Mesenchymal stem cell (in vitro differentiated cells and primary cell): ENCODE measurements around the gene ASTN2.
A peak's percentile ranks its signal among the peaks of the same experiment; 100 is the strongest.

Experiments used
- DNase-seq: peaks from one replicate; pipeline ENCODE4 v3.0.0-alpha.2; 2013
- H2AFZ ChIP-seq: one replicate; pipeline ENCODE4 v1.6.1; 2013; ENCODE audit warnings: low read depth, mild to moderate bottlenecking, control low read depth, inconsistent platforms, low read length, moderate library complexity
- H2AK5ac ChIP-seq: 2 replicates; pipeline ENCODE4 v1.6.1; 2013; ENCODE audit warnings: low read length, moderate library complexity, mild to moderate bottlenecking, inconsistent platforms; ENCODE audit not compliant: severe bottlenecking
- H2BK120ac ChIP-seq: one replicate; pipeline ENCODE4 v1.6.1; 2013; ENCODE audit warnings: low read depth, mild to moderate bottlenecking, inconsistent platforms, low read length, moderate library complexity
- H2BK12ac ChIP-seq, 2 experiments: one replicate each; pipeline ENCODE4 v1.6.1; 2013; ENCODE audit warnings: inconsistent platforms in 2 of 2, low read length in 2 of 2, mild to moderate bottlenecking in 2 of 2, moderate library complexity in 2 of 2, control low read depth in 1 of 2
- H2BK15ac ChIP-seq: one replicate; pipeline ENCODE4 v1.6.1; 2013; ENCODE audit warnings: mild to moderate bottlenecking, low read depth, inconsistent platforms; ENCODE audit not compliant: poor library complexity, severe bottlenecking
- H2BK5ac ChIP-seq: 2 replicates; pipeline ENCODE4 v1.6.1; 2013; ENCODE audit warnings: low read depth, mild to moderate bottlenecking, low read length, control low read depth, inconsistent platforms; ENCODE audit not compliant: poor library complexity, severe bottlenecking
- H3K14ac ChIP-seq, 2 experiments: one replicate each; pipeline ENCODE4 v1.6.1; 2013; ENCODE audit warnings: inconsistent platforms in 2 of 2, low read length in 2 of 2, control low read depth in 1 of 2, mild to moderate bottlenecking in 1 of 2, moderate library complexity in 1 of 2
- H3K18ac ChIP-seq, 2 experiments: one replicate each; pipeline ENCODE4 v1.6.1; 2013; ENCODE audit warnings: inconsistent platforms in 2 of 2, low read length in 2 of 2, control low read depth in 1 of 2, low read depth in 1 of 2, mild to moderate bottlenecking in 1 of 2
- H3K23ac ChIP-seq, 2 experiments: one replicate each; pipeline ENCODE4 v1.6.1; 2013; ENCODE audit warnings: inconsistent platforms in 2 of 2, low read length in 2 of 2, mild to moderate bottlenecking in 2 of 2, moderate library complexity in 2 of 2, control low read depth in 1 of 2
- H3K27ac ChIP-seq: 2 replicates; pipeline ENCODE4 v1.5.1; 2013; ENCODE audit warnings: mild to moderate bottlenecking, moderate library complexity, low read length, control low read depth, inconsistent platforms; ENCODE audit not compliant: poor library complexity, severe bottlenecking
- H3K27me3 ChIP-seq, 2 experiments: 2 replicates each; pipeline versions ENCODE4 v1.6.1 to v1.7.0; 2013; ENCODE audit warnings: low read length in 2 of 2, mild to moderate bottlenecking in 2 of 2, moderate library complexity in 2 of 2, control low read depth in 1 of 2, inconsistent platforms in 1 of 2; ENCODE audit not compliant: control insufficient read depth in 1 of 2, insufficient read depth in 1 of 2
- H3K36me3 ChIP-seq, 2 experiments: 2 replicates each; pipeline versions ENCODE4 v1.6.1 to v1.7.0; 2013; ENCODE audit warnings: low read length in 2 of 2, control low read depth in 1 of 2, inconsistent platforms in 1 of 2, low read depth in 1 of 2, mild to moderate bottlenecking in 1 of 2; ENCODE audit not compliant: insufficient read depth in 2 of 2, control insufficient read depth in 1 of 2
- H3K4ac ChIP-seq, 2 experiments: one replicate each; pipeline ENCODE4 v1.6.1; 2013; ENCODE audit warnings: inconsistent platforms in 2 of 2, low read length in 2 of 2, mild to moderate bottlenecking in 2 of 2, moderate library complexity in 2 of 2, control low read depth in 1 of 2, low read depth in 1 of 2
- H3K4me1 ChIP-seq: 2 replicates; pipeline ENCODE4 v1.6.1; 2013; ENCODE audit warnings: low read depth, low read length, control low read depth; ENCODE audit not compliant: control insufficient read depth, insufficient read depth
- H3K4me2 ChIP-seq: 2 replicates; pipeline ENCODE4 v1.6.1; 2013; ENCODE audit warnings: low read length, mild to moderate bottlenecking, inconsistent platforms; ENCODE audit not compliant: poor library complexity, severe bottlenecking
- H3K4me3 ChIP-seq, 2 experiments: 2 replicates each; pipeline versions ENCODE4 v1.5.1 to v1.7.0; 2013; ENCODE audit warnings: low read length in 2 of 2, mild to moderate bottlenecking in 2 of 2, control low read depth in 1 of 2, low read depth in 1 of 2; ENCODE audit not compliant: insufficient read depth in 1 of 2
- H3K79me1 ChIP-seq: replicated peaks from 2 replicates; pipeline ENCODE4 v1.6.1; 2013; ENCODE audit warnings: mild to moderate bottlenecking, control low read depth, low read length, inconsistent platforms; ENCODE audit not compliant: poor library complexity, severe bottlenecking
- H3K9ac ChIP-seq: 2 replicates; pipeline ENCODE4 v1.7.0; 2013; ENCODE audit warnings: mild to moderate bottlenecking, low read length, moderate library complexity
- H3K9me3 ChIP-seq: 2 replicates; pipeline ENCODE4 v1.7.0; 2013; ENCODE audit warnings: mild to moderate bottlenecking, low read length; ENCODE audit not compliant: control insufficient read depth
- H4K8ac ChIP-seq: one replicate; pipeline ENCODE4 v1.6.1; 2013; ENCODE audit warnings: inconsistent platforms, mild to moderate bottlenecking, low read length, moderate library complexity
- H4K91ac ChIP-seq: one replicate; pipeline ENCODE4 v1.6.1; 2013; ENCODE audit warnings: mild to moderate bottlenecking, low read length, inconsistent platforms
- WGBS: methylation state at CpG from one replicate; pipeline ENCODE4 v1.1.7; 2013; ENCODE audit warnings: mixed read lengths; 5-methylcytosine and 5-hydroxymethylcytosine counted together

ASTN2 gene

DNA sequence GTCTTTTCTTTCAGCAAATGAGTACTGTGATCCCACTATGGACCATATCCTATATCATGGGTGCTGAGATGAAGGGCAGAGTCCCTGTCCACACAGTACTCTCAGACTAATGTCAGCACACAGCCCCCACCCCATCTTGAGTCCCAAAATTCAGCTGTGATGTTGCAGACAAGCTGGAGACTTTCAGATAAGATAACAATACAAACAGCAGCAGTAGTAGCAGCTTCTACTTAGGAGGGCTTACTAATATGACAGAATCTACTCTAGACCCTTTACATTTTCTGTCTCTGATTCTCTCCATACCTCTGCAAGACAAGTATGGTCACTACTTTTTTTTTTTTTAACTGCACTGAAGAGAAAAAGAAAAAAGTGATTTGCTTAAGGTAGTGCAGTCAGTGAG, 856.8 kb downstream of the ASTN2 start:
- no peak overlapping the region for H3K4me3 ChIP-seq
- no peak overlapping the region for H4K91ac ChIP-seq
- H2AFZ ChIP-seq, result no peak overlapping the region
- H3K23ac ChIP-seq, result no peak overlapping the region
- no peak overlapping the region for H2BK120ac ChIP-seq
- H3K4me2 ChIP-seq, result no peak overlapping the region
- H3K36me3 ChIP-seq, result no peaks in the 10 kb centered on the region
- no peak overlapping the region for H3K27ac ChIP-seq
- no peak overlapping the region for H2AK5ac ChIP-seq
- no peak overlapping the region for H2BK5ac ChIP-seq
- no peak overlapping the region for H3K9ac ChIP-seq
- H3K4me1 ChIP-seq, result peaks cover 4% of the 10 kb centered on the region
- no peak overlapping the region for H2BK12ac ChIP-seq
- no peak for DNase-seq
- no peak overlapping the region for H2BK15ac ChIP-seq
- peaks cover 3% of the 10 kb centered on the region for H3K79me1 ChIP-seq
- H4K8ac ChIP-seq, result no peak overlapping the region
- no peak overlapping the region for H3K18ac ChIP-seq
- H3K4ac ChIP-seq, result no peak overlapping the region
- H3K27me3 ChIP-seq, result no peaks in the 10 kb centered on the region
- no peak overlapping the region for H3K14ac ChIP-seq
- no peaks in the 10 kb centered on the region for H3K9me3 ChIP-seq

DNA sequence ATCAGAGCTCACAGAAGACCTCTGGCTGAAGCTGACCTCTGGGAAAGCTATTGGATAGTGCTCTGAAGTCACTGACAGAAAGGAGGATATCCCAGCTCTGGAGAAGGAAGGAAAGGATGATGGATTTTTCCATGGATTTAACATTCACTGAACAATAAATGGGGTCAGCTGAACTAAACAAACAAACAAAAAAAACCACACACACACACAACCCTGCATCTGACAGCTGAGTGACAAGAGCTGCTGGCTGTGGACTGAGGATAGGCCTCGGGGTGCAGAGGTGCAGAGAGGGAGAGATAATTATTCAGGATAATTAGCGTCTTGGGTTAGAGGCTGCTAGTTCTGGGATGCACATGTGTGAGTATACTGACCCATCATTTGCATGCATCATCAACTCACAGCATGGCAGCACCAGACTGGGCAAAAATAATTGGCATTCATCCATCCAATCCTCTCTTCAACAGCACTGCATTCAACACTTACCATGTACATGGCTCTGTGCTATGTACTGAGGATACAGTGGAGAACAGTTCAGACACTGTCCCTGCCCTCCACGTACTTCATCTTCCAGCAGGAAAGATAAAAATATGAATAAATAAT, 859.2 kb downstream of the ASTN2 start:
- no peak overlapping the region for H3K4ac ChIP-seq
- WGBS, result 40% methylated on average over 1 of the region's 3 CpGs
- H2AK5ac ChIP-seq, result no peak overlapping the region
- no peaks in the 10 kb centered on the region for H3K9me3 ChIP-seq
- H2BK5ac ChIP-seq, result no peak overlapping the region
- H3K9ac ChIP-seq, result no peak overlapping the region
- H3K14ac ChIP-seq, result no peak overlapping the region
- H2BK12ac ChIP-seq, result no peak overlapping the region
- no peak overlapping the region for H4K91ac ChIP-seq
- no peaks in the 10 kb centered on the region for H3K27me3 ChIP-seq
- no peak overlapping the region for H3K23ac ChIP-seq
- H3K36me3 ChIP-seq, result no peaks in the 10 kb centered on the region
- peaks cover 3% of the 10 kb centered on the region for H3K79me1 ChIP-seq
- no peak overlapping the region for H3K4me3 ChIP-seq
- peaks cover 4% of the 10 kb centered on the region for H3K4me1 ChIP-seq
- DNase-seq, result no peak
- no peak overlapping the region for H3K18ac ChIP-seq
- H3K27ac ChIP-seq, result no peak overlapping the region
- H2BK120ac ChIP-seq, result no peak overlapping the region
- no peak overlapping the region for H2AFZ ChIP-seq
- no peak overlapping the region for H3K4me2 ChIP-seq
- no peak overlapping the region for H4K8ac ChIP-seq
- H2BK15ac ChIP-seq, result no peak overlapping the region

DNA sequence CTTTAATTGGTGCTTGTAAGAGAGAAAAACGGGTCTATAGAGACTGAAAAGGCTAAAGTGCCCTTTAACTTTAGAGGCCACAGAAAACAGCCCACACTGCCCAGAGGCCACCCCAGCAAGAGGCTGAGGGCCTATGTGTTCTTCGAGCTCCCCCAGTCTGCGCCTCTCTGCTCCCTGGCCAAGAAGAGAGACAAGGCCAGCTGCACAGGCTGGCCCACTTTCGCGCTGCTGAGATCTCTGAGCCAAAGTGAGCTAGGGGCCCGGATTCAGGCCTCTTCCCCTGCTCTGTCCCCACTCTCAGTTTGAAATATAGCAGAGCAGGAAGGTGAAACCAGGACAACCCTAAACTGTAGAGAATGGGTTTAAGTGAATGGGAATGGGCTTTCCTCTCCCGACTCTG, 859.7 kb downstream of the ASTN2 start:
- Histone ChIP-seq H3K9ac (no peak overlapping the region), H3K4me1 (peaks cover 4% of the 10 kb centered on the region), H2BK120ac (no peak overlapping the region), H3K23ac (no peak overlapping the region), H2BK12ac (no peak overlapping the region), H2BK15ac (no peak overlapping the region), H3K27ac (no peak overlapping the region), H3K14ac (no peak overlapping the region), H2AK5ac (no peak overlapping the region), H3K36me3 (no peaks in the 10 kb centered on the region), H3K79me1 (peaks cover 3% of the 10 kb centered on the region), H3K27me3 (no peaks in the 10 kb centered on the region), H3K9me3 (no peaks in the 10 kb centered on the region), H2AFZ (no peak overlapping the region), H2BK5ac (no peak overlapping the region), H3K18ac (no peak overlapping the region), H3K4ac (no peak overlapping the region), H3K4me3 (no peak overlapping the region), H3K4me2 (no peak overlapping the region), H4K91ac (no peak overlapping the region), H4K8ac (no peak overlapping the region)
- WGBS, result 90% methylated on average over 6 of the region's 7 CpGs
- DNase-seq, result no peak

DNA sequence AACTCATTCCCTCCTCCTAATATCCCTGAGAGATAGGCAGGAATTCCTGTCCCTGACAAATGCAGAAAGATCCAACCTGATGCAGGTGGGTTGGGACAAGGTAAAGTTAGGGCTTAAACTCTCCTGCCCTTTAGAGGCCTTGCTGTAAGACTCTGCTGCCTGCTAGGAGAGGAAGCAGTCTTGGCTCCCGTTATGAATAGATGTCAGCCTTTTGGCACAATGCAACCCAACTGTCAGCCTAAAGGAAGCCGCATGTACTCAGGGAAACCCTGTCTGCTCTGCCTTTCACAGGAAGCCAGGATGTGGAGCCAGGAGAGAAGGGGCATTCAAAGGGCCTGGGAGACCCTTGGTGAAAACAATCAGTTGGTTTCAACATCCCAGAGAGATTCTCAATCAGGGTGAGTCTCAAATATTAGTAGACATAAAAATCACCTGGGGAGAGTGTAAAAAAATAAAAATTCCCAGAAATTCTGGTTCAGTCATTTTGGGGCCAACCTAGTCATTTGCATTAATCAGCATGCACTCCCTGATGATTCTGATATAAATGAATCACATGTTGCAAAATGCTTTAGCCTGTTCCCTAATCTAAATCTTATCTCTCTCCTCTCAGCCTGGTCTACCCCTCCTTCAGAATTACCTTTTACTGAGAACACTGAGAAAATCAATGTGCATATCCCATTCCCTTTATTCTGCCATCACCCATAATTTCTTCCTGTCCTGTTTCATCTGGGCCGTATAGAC, 864.0 kb downstream of the ASTN2 start:
- no peak overlapping the region for H2BK120ac ChIP-seq
- no peak overlapping the region for H3K27ac ChIP-seq
- no peak overlapping the region for H3K4me2 ChIP-seq
- peak overlapping the region in 1 of 2 experiments; percentile 53 for H3K14ac ChIP-seq
- peak overlapping the region; percentile 44 for H3K9ac ChIP-seq
- H4K91ac ChIP-seq, result no peak overlapping the region
- H3K18ac ChIP-seq, result peak overlapping the region in 1 of 2 experiments; percentile 67
- no peak overlapping the region for H3K23ac ChIP-seq
- peak overlapping the region; percentile 57 for H2AK5ac ChIP-seq
- no peak overlapping the region for H2BK5ac ChIP-seq
- H2BK15ac ChIP-seq, result no peak overlapping the region
- H2BK12ac ChIP-seq, result peak overlapping the region; percentile 7 to 73
- H3K4me1 ChIP-seq, result peaks cover 17% of the 10 kb centered on the region
- H2AFZ ChIP-seq, result no peak overlapping the region
- H3K4me3 ChIP-seq, result peak overlapping the region in 1 of 2 experiments; percentile 1
- WGBS, result 62% methylated on average over 3 of the region's 3 CpGs
- H3K27me3 ChIP-seq, result no peaks in the 10 kb centered on the region
- H3K9me3 ChIP-seq, result no peaks in the 10 kb centered on the region
- peaks cover under 1% of the 10 kb centered on the region for H3K79me1 ChIP-seq
- H4K8ac ChIP-seq, result no peak overlapping the region
- DNase-seq, result no peak
- no peaks in the 10 kb centered on the region for H3K36me3 ChIP-seq
- H3K4ac ChIP-seq, result peak overlapping the region in 1 of 2 experiments; percentile 32
